CD14-positive monocyte (primary cell): ENCODE measurements around the gene TSHZ2. TPM values are rescaled to one million over a fixed set of nuclear protein-coding genes. Genes with fewer than 3 reads are reported as not detected.

Experiments used
- DNase-seq, 3 donors: peaks; one replicate each; pipeline ENCODE4 v3.0.0-alpha.2; 2011 to 2022
- H2AFZ ChIP-seq: 2 replicates; pipeline ENCODE4 v1.6.0; 2012; ENCODE audit warnings: mild to moderate bottlenecking, low read depth, low read length, inconsistent platforms; ENCODE audit not compliant: insufficient read depth, poor library complexity, severe bottlenecking
- H3K27ac ChIP-seq, 2 donors: 1 replicate in 1 of 2; 2 replicates in 1 of 2; pipeline ENCODE4 v1.5.1; 2012 to 2013; ENCODE audit warnings: low read length in 2 of 2, control low read depth in 1 of 2, inconsistent platforms in 1 of 2, low read depth in 1 of 2, mild to moderate bottlenecking in 1 of 2
- H3K27me3 ChIP-seq, 2 donors: one replicate each; pipeline versions ENCODE4 v1.6.0 to v1.6.1; 2011 to 2013; ENCODE audit warnings: low read length in 2 of 2; ENCODE audit not compliant: control insufficient read depth in 2 of 2, insufficient read depth in 2 of 2
- H3K36me3 ChIP-seq, 2 donors: replicated peaks in 1 of 2; 1 replicate in 1 of 2; 2 replicates in 1 of 2; pipeline versions ENCODE4 v1.5.1 to v1.6.1; 2012 to 2013; ENCODE audit warnings: low read length in 2 of 2, control low read depth in 1 of 2, inconsistent platforms in 1 of 2, mild to moderate bottlenecking in 1 of 2; ENCODE audit not compliant: insufficient read depth in 2 of 2, control insufficient read depth in 1 of 2
- H3K4me1 ChIP-seq, 2 donors: 1 replicate in 1 of 2; 2 replicates in 1 of 2; pipeline versions ENCODE4 v1.5.1 to v1.6.1; 2012 to 2013; ENCODE audit warnings: low read length in 2 of 2, control low read depth in 1 of 2, inconsistent platforms in 1 of 2, mild to moderate bottlenecking in 1 of 2, moderate library complexity in 1 of 2; ENCODE audit not compliant: insufficient read depth in 2 of 2, control insufficient read depth in 1 of 2
- H3K4me2 ChIP-seq: replicated peaks from 2 replicates; pipeline ENCODE3; 2012; ENCODE audit warnings: low read length, moderate library complexity, mild to moderate bottlenecking; ENCODE audit not compliant: poor library complexity, severe bottlenecking; ENCODE audit errors: extremely low read depth
- H3K4me3 ChIP-seq, 3 experiments: fragments of 200-600 bp in 1 of 3; sonication (generic) in 1 of 3; replicated peaks in 1 of 3; 1 replicate in 2 of 3; 2 replicates in 1 of 3; pipeline ENCODE4 v1.5.1; 2011 to 2013; ENCODE audit warnings: low read length in 3 of 3, mild to moderate bottlenecking in 3 of 3, control low read depth in 2 of 3, low read depth in 2 of 3, inconsistent platforms in 1 of 3, moderate library complexity in 1 of 3
- H3K79me2 ChIP-seq: 2 replicates; pipeline ENCODE4 v1.6.0; 2012; ENCODE audit warnings: mild to moderate bottlenecking, control low read depth, inconsistent platforms, low read length, moderate library complexity; ENCODE audit not compliant: insufficient read depth
- H3K9ac ChIP-seq: 2 replicates; pipeline ENCODE4 v1.6.0; 2017; ENCODE audit warnings: low read length, mild to moderate bottlenecking; ENCODE audit not compliant: insufficient read depth, poor library complexity, severe bottlenecking
- H3K9me3 ChIP-seq, 2 donors: replicated peaks in 1 of 2; 1 replicate in 1 of 2; 2 replicates in 1 of 2; pipeline versions ENCODE4 v1.5.1 to v1.6.1; 2012 to 2013; ENCODE audit warnings: low read length in 2 of 2, control low read depth in 1 of 2; ENCODE audit not compliant: control insufficient read depth in 1 of 2, insufficient read depth in 1 of 2
- H4K20me1 ChIP-seq: 2 replicates; pipeline ENCODE4 v1.6.0; 2012; ENCODE audit warnings: mild to moderate bottlenecking, low read length, control low read depth, moderate library complexity; ENCODE audit not compliant: insufficient read depth
- H3K27ac Mint-ChIP-seq, 7 donors: one replicate each; pipeline ENCODE4 v1.8.0; 2020; ENCODE audit warnings: mild to moderate bottlenecking in 7 of 7, mixed read lengths in 7 of 7, moderate library complexity in 6 of 7, inconsistent platforms in 2 of 7
- H3K27me3 Mint-ChIP-seq, 3 donors: one replicate each; pipeline ENCODE4 v1.8.0; 2021 to 2022; ENCODE audit warnings: low read depth in 3 of 3, mild to moderate bottlenecking in 3 of 3, mixed read lengths in 3 of 3, moderate library complexity in 3 of 3, inconsistent platforms in 1 of 3
- H3K36me3 Mint-ChIP-seq, 2 donors: one replicate each; pipeline ENCODE4 v1.8.0; 2020; ENCODE audit warnings: mixed read lengths in 2 of 2, inconsistent platforms in 1 of 2, mild to moderate bottlenecking in 1 of 2
- H3K4me1 Mint-ChIP-seq: one replicate; pipeline ENCODE4 v1.8.0; 2020; ENCODE audit warnings: mild to moderate bottlenecking, mixed read lengths
- H3K4me3 Mint-ChIP-seq, 2 donors: one replicate each; pipeline ENCODE4 v1.8.0; 2020; ENCODE audit warnings: mild to moderate bottlenecking in 2 of 2, mixed read lengths in 2 of 2, moderate library complexity in 1 of 2
- H3K9me3 Mint-ChIP-seq, 7 donors: one replicate each; pipeline ENCODE4 v1.8.0; 2020 to 2022; ENCODE audit warnings: mixed read lengths in 7 of 7, mild to moderate bottlenecking in 6 of 7, moderate library complexity in 6 of 7, inconsistent platforms in 2 of 7
- CTCF ChIP-seq: fragments of 200-600 bp; IDR thresholded peaks from one replicate; pipeline ENCODE4 v1.8.0; 2022; ENCODE audit warnings: antibody characterized with exemption, mild to moderate bottlenecking
- WGBS: methylation state at CpG from one replicate; pipeline ENCODE4 v1.1.5; 2013; ENCODE audit warnings: missing lambda C conversion rate; ENCODE audit not compliant: insufficient coverage; 5-methylcytosine and 5-hydroxymethylcytosine counted together
- intact Hi-C, 2 donors: fragments of 100-400 bp; cut with micrococcal nuclease; formaldehyde crosslinking; loops; one replicate each; pipeline versions ENCODE4 v1.15.0 to v1.15.1; 2023
- polyA plus RNA-seq, 3 donors: library from polyadenylated mRNA; depleted of rRNA in 1 of 3; unstranded in 2 of 3; stranded (reverse) in 1 of 3; fragments of 300-500 nt in 2 of 3; fragments of >200 nt in 1 of 3; fragmentation: Illumina TruSeq in 2 of 3; gene quantifications; 1 replicate in 2 of 3; 2 replicates in 1 of 3; pipeline ENCODE4 v1.2.3, GENCODE V29; 2012 to 2021

TSHZ2 gene
- polyA plus RNA-seq, 3 donors, result not detected

GRCh38 chr20:53307964-53308597, 335.9 kb downstream of the TSHZ2 start:
- H3K9me3 ChIP-seq, result no peaks in the 10 kb centered on the region
- H3K27ac ChIP-seq, result no peak overlapping the region
- Mint-ChIP-seq H3K4me1 (no peaks in the 10 kb centered on the region), H3K4me3 (no peak overlapping the region), H3K27ac (no peak overlapping the region), H3K36me3 (no peaks in the 10 kb centered on the region), H3K27me3 (peaks cover 2% of the 10 kb centered on the region in 3 donors), H3K9me3 (peaks cover 0 to 9% (median 0%) of the 10 kb centered on the region in 7 donors)
- intact Hi-C loops, result no loop called here
- no peak overlapping the region for H3K4me3 ChIP-seq
- no peak for DNase-seq
- no peak overlapping the region for H3K4me2 ChIP-seq
- no peak overlapping the region for H2AFZ ChIP-seq
- no peak for TF ChIP-seq CTCF
- H3K79me2 ChIP-seq, result no peaks in the 10 kb centered on the region
- no peaks in the 10 kb centered on the region for H3K4me1 ChIP-seq
- no peak overlapping the region for H3K9ac ChIP-seq
- H4K20me1 ChIP-seq, result no peaks in the 10 kb centered on the region
- no peaks in the 10 kb centered on the region for H3K36me3 ChIP-seq
- 97% methylated on average over 9 of the region's 16 CpGs for WGBS
- no peaks in the 10 kb centered on the region for H3K27me3 ChIP-seq

GRCh38 chr20:53309515-53309914, 337.4 kb downstream of the TSHZ2 start:
- no peaks in the 10 kb centered on the region for H3K36me3 ChIP-seq
- 100% methylated on average over 1 of the region's 2 CpGs for WGBS
- Mint-ChIP-seq H3K27ac (no peak overlapping the region), H3K4me3 (no peak overlapping the region), H3K27me3 (peaks cover 2 to 6% (median 2%) of the 10 kb centered on the region in 3 donors), H3K36me3 (no peaks in the 10 kb centered on the region), H3K9me3 (peaks cover 0 to 9% (median 0%) of the 10 kb centered on the region in 7 donors), H3K4me1 (no peaks in the 10 kb centered on the region)
- H3K9ac ChIP-seq, result no peak overlapping the region
- H3K4me3 ChIP-seq, result no peak overlapping the region
- H2AFZ ChIP-seq, result no peak overlapping the region
- no peaks in the 10 kb centered on the region for H3K9me3 ChIP-seq
- H4K20me1 ChIP-seq, result no peaks in the 10 kb centered on the region
- H3K27ac ChIP-seq, result no peak overlapping the region
- no peak overlapping the region for H3K4me2 ChIP-seq
- H3K79me2 ChIP-seq, result no peaks in the 10 kb centered on the region
- intact Hi-C loops, result no loop called here
- no peaks in the 10 kb centered on the region for H3K4me1 ChIP-seq
- no peak for DNase-seq
- no peak for TF ChIP-seq CTCF
- H3K27me3 ChIP-seq, result peaks cover 0 to 2% of the 10 kb centered on the region in 2 donors
